Measurements from ENCODE around the gene CDK2AP2. TPM values are rescaled to one million over a fixed set of nuclear protein-coding genes. Genes with fewer than 3 reads are reported as not detected.
"Not testable (repeated sequence)": the region's sequence is repeated elsewhere in the genome, so short reads cannot be mapped to it uniquely, and the experiment has no call there.

The CDK2AP2 gene
- total and polyA plus RNA-seq, 2 experiments from 2014 or later, result 48.6 to 120 TPM

GRCh38 chr11:67465530-67465929 lies 42.4 kb downstream of the CDK2AP2 start:
- H3K36me3 Mint-ChIP-seq (ENCODE audit: low read depth); H3K36me3 ChIP-seq (ENCODE audit: insufficient read depth); H3K27me3 ChIP-seq (ENCODE audit: insufficient read depth); ATAC-seq; H3F3A ChIP-seq (replicated peaks; ENCODE audit: low read depth); H3K9me3 Mint-ChIP-seq; DNase-seq (ENCODE audit: low spot score); H2AFZ ChIP-seq; H3K79me2 ChIP-seq (replicated peaks; ENCODE audit: insufficient read depth); H3K9me2 ChIP-seq (ENCODE audit: insufficient read depth); H4K20me1 ChIP-seq (replicated peaks; ENCODE audit: insufficient read depth): not testable (repeated sequence)
- Mint-ChIP-seq H3K27ac (peak overlapping the region; percentile 92), H3K27me3 (ENCODE audit: insufficient read depth, low read depth, poor library complexity) (peaks cover 18% of the 10 kb centered on the region), H3K4me1 (peaks cover 15% of the 10 kb centered on the region; the same call in 2 of the 3 replicates), H3K4me3 (peak overlapping the region; percentile 85)
- peak overlapping the region; percentile 94 for H3K4me2 ChIP-seq
- H3K4me3 ChIP-seq, result peak overlapping the region; percentile 93
- peak overlapping the region; percentile 84; the same call in 1 of the 2 replicates for H3K27ac ChIP-seq (ENCODE audit: low read depth)
- peaks cover 13% of the 10 kb centered on the region; the same call in 1 of the 2 replicates for H3K4me1 ChIP-seq (ENCODE audit: insufficient read depth)

- DNase-seq (ENCODE audit: low spot score), result peak; percentile 32
- peak overlapping the region; percentile 84; the same call in 1 of the 2 replicates for H3K27ac ChIP-seq (ENCODE audit: low read depth)
- H3K79me2 ChIP-seq (replicated peaks; ENCODE audit: insufficient read depth), result peaks cover 9% of the 10 kb centered on the region; the same call in 1 of the 2 replicates
- ATAC-seq, result peak; percentile 3; the same call in 2 of the 3 replicates
- H4K20me1 ChIP-seq (replicated peaks; ENCODE audit: insufficient read depth), result no peaks in the 10 kb centered on the region
- peak overlapping the region; percentile 94 for H3K4me2 ChIP-seq
- no peak overlapping the region for H2AFZ ChIP-seq
- H3K9me2 ChIP-seq (ENCODE audit: insufficient read depth), result no peaks in the 10 kb centered on the region
- H3K27me3 Mint-ChIP-seq (ENCODE audit: insufficient read depth, low read depth, poor library complexity), result peaks cover 18% of the 10 kb centered on the region
- H3K36me3 ChIP-seq (ENCODE audit: insufficient read depth), result no peaks in the 10 kb centered on the region
- H3K4me3 ChIP-seq, result peak overlapping the region; percentile 93
- no peaks in the 10 kb centered on the region for H3K27me3 ChIP-seq (ENCODE audit: insufficient read depth)
- no peaks in the 10 kb centered on the region; the same call in 2 of the 3 replicates for H3K36me3 Mint-ChIP-seq (ENCODE audit: low read depth)
- no peaks in the 10 kb centered on the region for H3F3A ChIP-seq (replicated peaks; ENCODE audit: low read depth)
- no peak for TF ChIP-seq JUNB (IDR thresholded peaks at IDR 0.05; ENCODE audit: unreplicated experiment)
- TF ChIP-seq EZH2phosphoT487 (IDR thresholded peaks at IDR 0.05; ENCODE audit: unreplicated experiment), result no peak
- no peak for TF ChIP-seq ZNF114 (CRISPR knock-in tag; IDR thresholded peaks at IDR 0.05)
- peaks cover 15% of the 10 kb centered on the region; the same call in 2 of the 3 replicates for H3K4me1 Mint-ChIP-seq
- peak overlapping the region; percentile 85 for H3K4me3 Mint-ChIP-seq
- peak overlapping the region; percentile 92 for H3K27ac Mint-ChIP-seq
- H3K9me3 Mint-ChIP-seq, result no peaks in the 10 kb centered on the region
- H3K4me1 ChIP-seq (ENCODE audit: insufficient read depth), result peaks cover 13% of the 10 kb centered on the region; the same call in 1 of the 2 replicates
Measured at GRCh38 chr11:67465189-67465510, 42.8 kb downstream of the CDK2AP2 start.

GRCh38 chr11:67464411-67465188 lies 43.4 kb downstream of the CDK2AP2 start:
- Mint-ChIP-seq H3K9me3 (no peaks in the 10 kb centered on the region), H3K36me3 (ENCODE audit: low read depth) (no peaks in the 10 kb centered on the region; the same call in 2 of the 3 replicates), H3K27ac (peak overlapping the region; percentile 83), H3K4me3 (peak overlapping the region; percentile 85), H3K4me1 (peaks cover 15% of the 10 kb centered on the region; the same call in 2 of the 3 replicates), H3K27me3 (ENCODE audit: insufficient read depth, low read depth, poor library complexity) (peaks cover 17% of the 10 kb centered on the region)
- H3F3A ChIP-seq (replicated peaks; ENCODE audit: low read depth), result no peaks in the 10 kb centered on the region
- H4K20me1 ChIP-seq (replicated peaks; ENCODE audit: insufficient read depth), result no peaks in the 10 kb centered on the region
- no peaks in the 10 kb centered on the region for H3K36me3 ChIP-seq (ENCODE audit: insufficient read depth)
- ATAC-seq (peak; percentile 70), DNase-seq (ENCODE audit: low spot score) (peak; percentile 93)
- TF ChIP-seq JUNB (IDR thresholded peaks at IDR 0.05; ENCODE audit: unreplicated experiment) (no peak), ZNF331 (CRISPR knock-in tag; IDR thresholded peaks at IDR 0.05; ENCODE audit: low read depth) (no peak), EZH2 (IDR thresholded peaks at IDR 0.05; ENCODE audit: low read depth, unreplicated experiment) (no peak), NANOG (IDR thresholded peaks at IDR 0.05; ENCODE audit: borderline replicate concordance) (no peak), CREB1 (CRISPR knock-in tag; IDR thresholded peaks at IDR 0.05; ENCODE audit: low read depth) (no peak), POLR2AphosphoS5 (IDR thresholded peaks at IDR 0.05; ENCODE audit: low read depth) (peak; percentile 93), ETS1 (IDR thresholded peaks at IDR 0.05) (no peak), REST (IDR thresholded peaks at IDR 0.05; ENCODE audit: unreplicated experiment) (no peak)
- no peaks in the 10 kb centered on the region for H3K27me3 ChIP-seq (ENCODE audit: insufficient read depth)
- peak overlapping the region; percentile 84 for H2AFZ ChIP-seq
- H3K4me3 ChIP-seq, result peak overlapping the region; percentile 93
- H3K9me2 ChIP-seq (ENCODE audit: insufficient read depth), result no peaks in the 10 kb centered on the region
- peaks cover 13% of the 10 kb centered on the region; the same call in 1 of the 2 replicates for H3K4me1 ChIP-seq (ENCODE audit: insufficient read depth)
- peak overlapping the region; percentile 84; the same call in 1 of the 2 replicates for H3K27ac ChIP-seq (ENCODE audit: low read depth)
- H3K79me2 ChIP-seq (replicated peaks; ENCODE audit: insufficient read depth), result peaks cover 9% of the 10 kb centered on the region; the same call in 1 of the 2 replicates
- peak overlapping the region; percentile 94 for H3K4me2 ChIP-seq

All from GM23338 (cell line).